Fibroblast of lung (primary cell): ENCODE results near the gene CTRB1. TPM values are rescaled to one million over a fixed set of nuclear protein-coding genes. Genes with fewer than 3 reads are reported as not detected.

ENCODE experiments used
- DNase-seq, 2 donors: peaks; one replicate each; pipeline versions ENCODE4 v3.0.0 to v3.0.0-alpha.2; 2010; ENCODE audit warnings: low read depth in 2 of 2
- H2AFZ ChIP-seq: 2 replicates; pipeline ENCODE4 v1.5.1; 2012; ENCODE audit warnings: low read length, control low read depth, inconsistent platforms
- H3K27ac ChIP-seq: 2 replicates; pipeline ENCODE4 v1.5.1; 2011; ENCODE audit warnings: low read length, control low read depth; ENCODE audit not compliant: insufficient read depth
- H3K27me3 ChIP-seq: 2 replicates; pipeline ENCODE4 v1.5.1; 2011; ENCODE audit warnings: mild to moderate bottlenecking, low read length; ENCODE audit not compliant: control insufficient read depth, insufficient read depth
- H3K36me3 ChIP-seq: 2 replicates; pipeline ENCODE4 v1.5.1; 2011; ENCODE audit warnings: low read length; ENCODE audit not compliant: control insufficient read depth, insufficient read depth
- H3K4me1 ChIP-seq: 2 replicates; pipeline ENCODE4 v1.5.1; 2011; ENCODE audit warnings: low read length; ENCODE audit not compliant: control insufficient read depth, insufficient read depth; ENCODE audit errors: extremely low read depth
- H3K4me2 ChIP-seq: 2 replicates; pipeline ENCODE4 v1.5.1; 2011; ENCODE audit warnings: low read length, control low read depth; ENCODE audit not compliant: insufficient read depth; ENCODE audit errors: extremely low read depth
- H3K4me3 ChIP-seq, 4 experiments: fragments of 200-600 bp in 1 of 4; sonication (generic) in 1 of 4; replicated peaks in 1 of 4; 2 replicates each; pipeline ENCODE4 v1.5.1; 2011 to 2016; ENCODE audit warnings: low read length in 4 of 4, low read depth in 3 of 4, mild to moderate bottlenecking in 3 of 4, control low read depth in 2 of 4, inconsistent platforms in 1 of 4, mixed read lengths in 1 of 4; ENCODE audit not compliant: insufficient read depth in 1 of 4; ENCODE audit errors: control extremely low read depth in 1 of 4
- H3K79me2 ChIP-seq: 2 replicates; pipeline ENCODE4 v1.5.1; 2012; ENCODE audit warnings: mild to moderate bottlenecking, low read length, inconsistent platforms; ENCODE audit not compliant: control insufficient read depth, insufficient read depth
- H3K9ac ChIP-seq: 2 replicates; pipeline ENCODE4 v1.5.1; 2011; ENCODE audit warnings: mild to moderate bottlenecking, low read length, control low read depth; ENCODE audit not compliant: insufficient read depth
- H3K9me3 ChIP-seq: 2 replicates; pipeline ENCODE4 v1.5.1; 2012; ENCODE audit warnings: low read depth, low read length; ENCODE audit not compliant: control insufficient read depth, insufficient read depth
- H4K20me1 ChIP-seq: 2 replicates; pipeline ENCODE4 v1.5.1; 2011; ENCODE audit warnings: low read length; ENCODE audit not compliant: control insufficient read depth, insufficient read depth; ENCODE audit errors: extremely low read depth
- CTCF ChIP-seq, 2 donors: IDR thresholded peaks in 1 of 2; conservative IDR thresholded peaks in 1 of 2; 1 replicate in 1 of 2; 2 replicates in 1 of 2; pipeline ENCODE4 v1.5.1; 2011 to 2012; ENCODE audit warnings: low read length in 2 of 2, control low read depth in 1 of 2, inconsistent platforms in 1 of 2, low read depth in 1 of 2, mild to moderate bottlenecking in 1 of 2
- EZH2 ChIP-seq: IDR thresholded peaks from 2 replicates; pipeline ENCODE4 v1.5.1; 2012; ENCODE audit warnings: low read length, control low read depth, mild to moderate bottlenecking; ENCODE audit errors: missing control alignments
- polyA plus RNA-seq, 2 donors: library from polyadenylated mRNA; depleted of rRNA in 1 of 2; stranded (reverse) in 1 of 2; unstranded in 1 of 2; fragments of >200 nt; gene quantifications; 2 replicates each; pipeline ENCODE4 v1.2.1, GENCODE V29; 2011 to 2012; ENCODE audit warnings: missing spikeins in 1 of 2
- total RNA-seq: library from RNA; depleted of rRNA; stranded (reverse); fragments of >200 nt; gene quantifications from 2 replicates; pipeline ENCODE4 v1.2.1, GENCODE V29; 2014

Gene CTRB1
- total and polyA plus RNA-seq, 2 donors (not counting 1 experiment from before 2014, with no cell fraction given), result not detected

- Histone ChIP-seq H3K4me2 (no peak overlapping the region), H3K4me1 (peaks cover 4% of the 10 kb centered on the region), H3K27ac (no peak overlapping the region), H3K9me3 (no peaks in the 10 kb centered on the region), H3K79me2 (no peaks in the 10 kb centered on the region), H4K20me1 (no peaks in the 10 kb centered on the region), H3K36me3 (no peaks in the 10 kb centered on the region), H2AFZ (no peak overlapping the region), H3K9ac (no peak overlapping the region), H3K4me3 (no peak overlapping the region), H3K27me3 (peaks cover 14% of the 10 kb centered on the region)
- TF ChIP-seq EZH2 (no peak), CTCF (conservative IDR thresholded peaks at IDR 0.05 in 1 of 2, IDR thresholded peaks at IDR 0.05 in 1 of 2; ENCODE audit: low read depth in 1 of 2, low read length in 2 of 2) (no peak)
- no peak for DNase-seq
Measured at GRCh38 chr16:75195811-75196790, 22.7 kb upstream of the CTRB1 start.

GRCh38 chr16:75196836-75197235, 22.0 kb upstream of the CTRB1 start:
- H4K20me1 ChIP-seq, result no peaks in the 10 kb centered on the region
- no peak for TF ChIP-seq CTCF (conservative IDR thresholded peaks at IDR 0.05 in 1 of 2, IDR thresholded peaks at IDR 0.05 in 1 of 2; ENCODE audit: low read depth in 1 of 2, low read length in 2 of 2)
- no peak for TF ChIP-seq EZH2
- no peak overlapping the region for H3K9ac ChIP-seq
- H3K4me1 ChIP-seq, result peaks cover 4% of the 10 kb centered on the region
- no peaks in the 10 kb centered on the region for H3K9me3 ChIP-seq
- H3K27ac ChIP-seq, result no peak overlapping the region
- DNase-seq, result no peak
- H3K36me3 ChIP-seq, result no peaks in the 10 kb centered on the region
- no peak overlapping the region for H3K4me3 ChIP-seq
- H3K4me2 ChIP-seq, result no peak overlapping the region
- H3K27me3 ChIP-seq, result peaks cover 14% of the 10 kb centered on the region
- H2AFZ ChIP-seq, result no peak overlapping the region
- H3K79me2 ChIP-seq, result no peaks in the 10 kb centered on the region

DNA sequence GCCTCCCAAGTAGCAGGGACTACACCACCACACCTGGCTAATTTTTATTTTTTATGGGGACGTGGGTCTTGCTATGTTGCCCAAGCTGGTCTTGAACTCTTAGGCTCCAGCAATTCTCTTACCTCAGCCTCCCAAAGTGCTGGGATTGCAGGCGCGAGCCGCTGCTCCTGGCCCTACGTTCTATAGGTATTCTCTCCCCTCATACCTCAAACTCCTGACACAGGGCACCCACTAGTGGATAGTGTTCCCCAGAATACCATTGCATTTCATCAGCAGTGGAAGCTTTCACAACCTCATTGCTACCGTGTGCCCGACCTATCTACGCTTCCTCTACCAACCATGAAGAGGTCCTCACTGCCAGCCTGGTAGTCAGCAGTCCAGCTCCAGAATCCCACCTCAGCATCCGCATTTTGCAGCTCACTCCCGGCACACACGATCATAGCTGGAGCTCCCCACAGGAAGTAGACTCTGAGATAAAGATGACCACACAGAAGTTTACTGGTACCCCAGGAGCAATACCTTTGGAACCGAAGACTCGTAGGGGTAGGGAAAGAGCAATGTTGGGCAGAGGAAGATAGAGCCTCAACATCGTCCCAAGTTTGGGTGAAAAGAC, 21.2 kb upstream of the CTRB1 start:
- H3K9ac ChIP-seq, result no peak overlapping the region
- H3K9me3 ChIP-seq, result no peaks in the 10 kb centered on the region
- H4K20me1 ChIP-seq, result no peaks in the 10 kb centered on the region
- DNase-seq, result no peak
- peaks cover 14% of the 10 kb centered on the region for H3K27me3 ChIP-seq
- TF ChIP-seq EZH2, result no peak
- no peak for TF ChIP-seq CTCF (conservative IDR thresholded peaks at IDR 0.05 in 1 of 2, IDR thresholded peaks at IDR 0.05 in 1 of 2; ENCODE audit: low read depth in 1 of 2, low read length in 2 of 2)
- H3K79me2 ChIP-seq, result no peaks in the 10 kb centered on the region
- peak overlapping the region; percentile 81 for H3K4me2 ChIP-seq
- H3K27ac ChIP-seq, result no peak overlapping the region
- no peaks in the 10 kb centered on the region for H3K36me3 ChIP-seq
- H2AFZ ChIP-seq, result peak overlapping the region; percentile 42
- peaks cover 4% of the 10 kb centered on the region for H3K4me1 ChIP-seq
- peak overlapping the region in 1 of 4 experiments; percentile 24 for H3K4me3 ChIP-seq
